NCI-H1092 treated with DMSO at 0.1 percent for 48 hours (cell line): ENCODE measurements around the gene CACHD1.
"Not testable (repeated sequence)": the region's sequence is repeated elsewhere in the genome, so short reads cannot be mapped to it uniquely, and the experiment has no call there.

Experiments
- DNase-seq: peaks from one replicate; lab custom pipeline; 2025; lab: John Stamatoyannopoulos, UW

CACHD1 gene

GRCh38 chr1:64696879-64697278 is 226.9 kb downstream of the CACHD1 start:
- DNase-seq = no peak

- no peak for DNase-seq
Observed at GRCh38 chr1:64699327-64699726, 229.4 kb downstream of the CACHD1 start.

- DNase-seq = no peak
Observed at GRCh38 chr1:64701071-64701470, 231.1 kb downstream of the CACHD1 start.

- DNase-seq = no peak
Observed at GRCh38 chr1:64701886-64702285, 232.0 kb downstream of the CACHD1 start.

GRCh38 chr1:64702670-64703069 is 232.7 kb downstream of the CACHD1 start:
- not testable (repeated sequence) for DNase-seq

GRCh38 chr1:64703600-64703999 is 233.7 kb downstream of the CACHD1 start:
- DNase-seq = no peak

GRCh38 chr1:64705591-64705990 is 235.7 kb downstream of the CACHD1 start:
- DNase-seq = no peak

GRCh38 chr1:64711266-64711665 is 241.3 kb downstream of the CACHD1 start:
- no peak for DNase-seq

- DNase-seq = no peak
Observed at GRCh38 chr1:64712049-64712448, 242.1 kb downstream of the CACHD1 start.

- no peak for DNase-seq
Observed at GRCh38 chr1:64715186-64715585, 245.3 kb downstream of the CACHD1 start.

- no peak for DNase-seq
Observed at GRCh38 chr1:64721135-64721534, 251.2 kb downstream of the CACHD1 start.

GRCh38 chr1:64721576-64722145 is 251.7 kb downstream of the CACHD1 start:
- no peak for DNase-seq

GRCh38 chr1:64727861-64728260 is 257.9 kb downstream of the CACHD1 start:
- DNase-seq = no peak

- DNase-seq = no peak
Observed at GRCh38 chr1:64733581-64734286, 263.8 kb downstream of the CACHD1 start.

GRCh38 chr1:64734287-64734652 is 264.3 kb downstream of the CACHD1 start:
- no peak for DNase-seq

GRCh38 chr1:64740687-64741086 is 270.8 kb downstream of the CACHD1 start:
- not testable (repeated sequence) for DNase-seq
